HG02981 (cell line): ENCODE data around the gene GPER1.
"Not testable (repeated sequence)": the region's sequence is repeated elsewhere in the genome, so short reads cannot be mapped to it uniquely, and the experiment has no call there.

Source experiments
- ATAC-seq: cut with Tn5 transposase; IDR thresholded peaks from one replicate; pipeline ENCODE4 v1.9.1; 2021; ENCODE audit warnings: mild to moderate bottlenecking, moderate library complexity; ENCODE audit not compliant: unreplicated experiment

Gene GPER1

DNA sequence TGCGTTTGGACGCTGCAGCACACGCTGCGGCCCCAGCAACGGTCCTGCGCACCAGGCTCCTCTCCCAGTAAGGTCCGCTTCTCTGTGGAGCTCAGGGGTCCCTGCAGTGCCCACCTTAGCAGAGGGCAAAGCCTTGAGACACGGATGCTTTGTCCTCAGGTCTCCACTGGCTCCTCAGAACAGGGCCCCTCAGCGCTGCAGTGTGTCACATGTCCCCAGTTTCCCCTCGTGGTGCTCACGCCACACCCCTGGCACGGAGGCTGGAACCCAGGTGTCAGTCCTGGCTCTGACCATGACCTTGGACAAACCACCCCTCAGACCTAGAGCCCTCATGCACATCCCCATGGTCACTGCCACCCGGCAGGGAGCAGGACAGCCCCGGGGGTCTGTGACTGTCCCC, 19.9 kb upstream of the GPER1 start:
- no peak for ATAC-seq

DNA sequence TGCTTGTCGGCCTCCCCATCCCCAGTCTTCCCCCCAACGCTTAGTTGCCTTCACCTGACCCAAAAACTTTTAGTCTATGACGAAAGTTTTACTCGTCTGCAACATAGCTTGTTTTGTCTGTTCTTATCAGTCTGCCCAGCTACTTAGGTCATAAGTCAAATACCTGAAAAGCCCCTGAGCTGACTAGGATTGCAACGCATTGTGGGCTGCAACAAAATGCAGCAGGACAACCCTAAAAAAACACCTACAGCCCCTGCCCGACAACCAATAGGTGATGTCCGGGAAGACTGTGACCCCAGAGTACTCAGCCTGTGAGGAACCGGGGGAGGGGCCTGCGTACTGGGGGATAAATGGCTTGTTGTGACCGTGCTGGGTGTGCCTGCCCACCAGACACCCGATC, 19.3 kb upstream of the GPER1 start:
- no peak for ATAC-seq

- no peak for ATAC-seq
These were observed 17.3 kb upstream of the GPER1 start for GRCh38 chr7:1070544-1071011.

DNA sequence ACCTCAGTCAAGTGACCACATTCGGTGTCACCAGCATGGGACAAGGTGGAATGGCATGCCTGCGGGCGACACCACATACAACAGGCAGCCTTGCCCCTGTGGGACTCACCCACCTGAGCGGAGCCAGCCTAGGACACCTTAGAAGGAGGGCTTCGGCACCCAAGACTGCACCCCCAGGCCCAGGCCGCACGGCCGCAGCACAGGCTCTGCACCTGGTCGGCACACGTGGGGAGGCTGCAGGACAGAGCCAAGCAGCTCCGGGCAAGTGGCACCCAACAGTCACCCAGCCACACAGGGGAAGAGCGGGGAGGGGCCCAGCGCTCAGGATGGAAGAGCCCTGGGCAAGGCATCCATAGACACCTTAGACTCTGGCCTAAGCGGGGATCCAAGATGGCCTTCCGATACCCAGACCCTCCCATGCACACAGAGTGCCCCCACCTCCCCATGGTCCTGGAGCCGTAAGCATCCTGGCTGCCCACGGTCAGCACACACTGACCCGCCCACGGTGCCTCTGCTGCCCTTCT, 16.1 kb upstream of the GPER1 start:
- no peak for ATAC-seq

DNA sequence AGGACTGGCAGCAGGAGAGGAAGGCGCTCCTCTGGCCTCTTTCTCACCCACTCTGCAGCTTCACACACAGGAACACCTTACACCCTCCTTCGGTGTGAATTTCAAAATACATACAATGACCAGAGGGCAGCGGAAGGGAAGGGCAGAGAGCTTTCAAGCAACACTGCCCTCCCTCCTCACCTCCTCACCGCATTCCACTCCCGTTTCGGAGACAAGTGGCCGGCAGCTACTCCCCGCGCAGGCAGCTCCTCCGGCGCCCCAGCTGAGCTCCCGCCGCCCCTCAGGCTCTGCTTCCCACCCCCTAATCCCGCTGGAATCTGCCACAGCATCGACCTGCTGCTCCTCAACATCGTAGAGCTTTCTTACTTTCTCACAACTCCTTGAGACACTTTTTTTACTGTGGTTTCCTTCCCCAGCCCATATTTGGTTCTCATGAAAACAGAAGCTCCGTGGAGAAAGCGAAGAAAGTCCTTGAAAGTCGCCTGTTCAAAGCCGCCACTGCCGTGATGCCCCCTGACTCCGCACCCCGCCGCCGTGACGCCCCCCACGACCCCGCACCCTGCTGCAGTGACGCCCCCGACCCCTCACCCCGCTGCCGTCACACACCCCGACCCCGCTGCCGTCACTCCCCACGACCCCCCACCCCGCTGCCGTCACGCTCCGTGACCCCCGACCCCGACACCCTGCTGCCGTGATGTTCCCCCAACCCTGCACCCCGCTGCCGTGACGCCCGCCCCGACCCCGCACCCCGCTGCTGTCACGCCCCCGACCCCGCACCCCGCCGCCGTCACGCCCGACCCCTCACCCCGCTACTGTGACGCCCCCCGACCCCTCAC, 14.6 kb upstream of the GPER1 start:
- no peak for ATAC-seq

DNA sequence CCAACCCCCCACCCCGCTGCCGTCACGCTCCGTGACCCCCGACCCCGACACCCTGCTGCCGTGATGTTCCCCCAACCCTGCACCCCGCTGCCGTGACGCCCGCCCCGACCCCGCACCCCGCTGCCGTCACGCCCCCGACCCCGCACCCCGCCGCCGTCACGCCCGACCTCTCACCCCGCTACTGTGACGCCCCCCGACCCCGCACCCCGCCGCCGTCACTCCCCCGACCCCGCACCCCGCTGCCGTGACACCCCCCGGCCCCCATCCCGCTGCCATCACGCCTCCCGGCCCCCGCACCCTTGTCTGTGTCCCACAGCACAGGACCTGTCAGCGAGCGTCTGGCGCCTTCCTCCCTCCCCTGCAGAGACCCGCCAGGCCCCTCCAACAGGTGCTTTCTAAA, 13.9 kb upstream of the GPER1 start:
- ATAC-seq = not testable (repeated sequence)

DNA sequence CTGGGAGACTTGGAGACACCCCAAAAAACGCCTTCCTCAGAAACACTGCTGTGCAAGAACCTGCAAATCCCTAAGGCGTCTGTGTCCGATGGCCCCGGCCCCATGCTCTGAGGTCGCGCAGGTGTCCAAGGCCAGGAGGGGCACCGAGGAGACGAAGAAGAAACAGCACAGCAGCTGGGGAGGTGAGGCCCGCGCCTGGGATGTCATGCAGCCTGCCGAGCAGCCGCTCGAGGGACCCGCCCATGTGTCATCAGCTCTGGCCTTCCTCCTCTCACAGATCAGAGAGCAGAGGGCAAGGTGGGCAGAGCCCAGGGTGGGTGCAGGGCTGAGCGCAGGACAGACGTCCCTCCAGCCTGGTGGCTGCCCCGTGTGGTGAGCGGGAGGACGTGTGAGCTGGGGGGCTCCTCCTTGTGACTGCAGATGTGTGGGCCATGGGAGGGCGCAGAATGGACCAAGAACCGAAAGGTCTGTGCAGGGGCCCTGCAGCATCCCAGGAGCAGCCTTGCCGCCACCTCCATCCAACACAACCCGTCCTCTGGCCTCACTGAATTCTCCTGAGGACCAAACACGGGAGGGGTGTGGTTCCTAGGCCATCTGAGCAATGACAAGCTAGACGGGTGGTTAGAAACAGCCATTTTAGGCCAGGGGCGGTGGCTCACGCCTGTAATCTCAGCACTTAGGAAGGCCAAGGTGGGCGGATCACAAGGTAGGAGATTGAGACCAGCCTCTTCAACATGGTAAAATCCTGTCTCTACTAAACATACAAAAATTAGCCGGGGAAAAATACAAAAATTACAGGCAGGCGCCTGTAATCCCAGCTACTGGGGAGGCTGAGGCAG, 13.1 kb upstream of the GPER1 start:
- ATAC-seq = no peak

DNA sequence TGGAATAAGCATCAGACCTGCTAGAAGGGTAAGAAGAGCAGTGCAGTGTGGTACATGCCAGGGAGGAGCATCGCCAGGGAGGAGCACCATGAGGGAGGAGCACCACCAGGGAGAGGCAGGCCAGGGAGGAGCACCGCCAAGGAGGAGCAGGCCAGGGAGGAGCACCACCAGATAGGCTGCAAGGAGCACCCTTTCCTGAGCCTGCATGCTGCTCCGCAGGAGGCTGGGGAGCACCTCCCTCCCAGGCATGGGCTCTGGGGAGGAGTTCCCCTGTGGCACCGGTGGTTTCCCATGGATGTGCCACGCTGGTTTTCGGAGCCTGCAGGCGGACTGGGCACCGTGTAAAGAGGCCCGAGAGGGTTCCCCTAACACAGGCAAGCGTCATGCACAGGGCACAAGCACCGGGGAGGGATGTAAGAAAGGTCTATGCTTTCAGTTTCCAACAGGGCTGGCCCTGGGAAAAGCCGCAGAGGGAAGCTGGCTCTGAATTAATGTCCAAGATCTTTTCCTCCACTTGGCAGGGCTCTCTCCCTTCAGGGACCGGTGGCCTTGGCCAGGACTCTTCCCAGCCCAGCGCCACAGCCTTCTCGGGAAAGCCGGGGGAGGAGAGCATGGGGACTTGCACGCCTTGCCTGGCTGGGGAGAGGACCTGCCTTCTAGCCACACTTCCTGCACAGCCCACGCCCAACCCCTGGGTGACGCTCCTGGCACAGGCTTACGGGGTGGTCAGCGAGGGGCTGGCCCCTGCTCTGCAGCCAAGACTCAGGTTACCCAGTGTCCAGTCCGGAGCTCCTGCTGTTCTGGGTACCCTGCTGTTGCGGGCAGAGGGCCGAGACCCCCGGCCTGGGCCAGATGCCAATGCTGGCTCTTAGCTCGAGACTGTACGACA, 11.5 kb upstream of the GPER1 start:
- ATAC-seq = no peak

GRCh38 chr7:1078519-1078918, 9.4 kb upstream of the GPER1 start:
- ATAC-seq = no peak

DNA sequence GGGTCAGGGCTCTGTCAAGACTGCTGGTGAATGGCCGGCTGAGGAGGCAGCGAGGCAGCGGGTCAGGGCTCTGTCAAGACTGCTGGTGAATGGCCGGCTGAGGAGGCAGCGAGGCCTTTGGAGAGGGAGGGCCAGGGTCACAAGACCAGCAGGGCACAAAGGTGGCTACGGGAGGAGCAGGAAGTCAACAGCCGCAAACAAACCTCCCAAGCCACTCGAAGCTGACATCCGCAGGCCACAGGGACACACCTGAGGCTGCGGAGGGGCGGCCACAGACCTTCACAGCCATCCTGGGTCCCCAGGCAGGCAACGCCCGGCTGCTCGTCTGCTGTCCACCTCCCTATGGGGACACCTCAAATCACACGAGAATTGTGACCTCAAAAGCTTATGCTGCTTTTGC, 8.9 kb upstream of the GPER1 start:
- no peak for ATAC-seq

DNA sequence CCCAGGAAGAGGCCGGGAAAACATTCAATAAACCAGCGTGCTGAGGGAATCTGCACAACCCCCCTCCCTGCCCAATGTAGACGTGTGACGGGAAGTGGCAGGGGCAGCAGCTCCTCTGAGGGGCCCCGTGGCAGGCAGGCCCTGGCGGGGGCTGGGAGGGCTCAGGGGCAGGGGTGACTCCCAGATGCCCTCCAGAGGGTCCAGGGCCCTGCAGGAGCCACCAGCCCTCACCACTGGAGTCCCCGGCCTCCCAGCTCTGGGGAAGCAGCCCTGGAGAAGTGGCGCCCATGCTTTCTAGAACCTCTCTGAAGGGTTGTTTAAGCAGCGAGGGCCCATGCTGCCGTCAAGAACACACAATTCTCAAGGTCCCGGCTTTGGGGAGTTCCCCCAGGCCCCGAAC, 8.4 kb upstream of the GPER1 start:
- no peak for ATAC-seq

DNA sequence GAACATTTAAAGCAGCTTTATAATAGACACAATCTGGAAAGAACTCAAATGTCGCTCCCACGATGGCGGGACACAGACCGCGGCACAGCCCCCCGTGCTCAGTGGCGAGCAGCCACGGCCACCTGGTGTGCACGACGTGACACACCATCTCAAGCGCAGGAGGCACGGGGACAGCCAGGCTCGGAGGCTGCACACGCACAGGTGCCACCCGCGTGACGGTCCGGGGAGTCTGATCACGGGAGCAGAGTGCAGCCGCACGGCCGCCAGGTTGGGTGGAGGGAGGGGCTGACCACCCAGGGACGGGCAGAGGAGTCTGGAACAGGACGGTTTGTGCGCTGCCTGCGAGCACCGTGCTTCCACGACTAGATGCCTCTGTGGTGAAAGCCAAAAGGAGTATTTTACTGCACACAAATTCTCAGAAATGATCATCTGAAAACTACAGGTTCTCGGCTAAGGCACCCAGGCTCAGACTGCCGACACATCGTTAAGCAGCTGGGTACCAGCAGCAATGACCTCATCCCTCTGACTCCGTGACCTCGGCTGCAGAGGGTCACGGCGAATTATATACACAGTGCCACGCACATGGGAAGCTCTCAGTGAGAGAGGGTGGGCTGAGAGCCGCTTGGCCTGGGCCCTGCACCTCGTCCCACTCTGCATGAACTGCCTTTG, 7.5 kb upstream of the GPER1 start:
- no peak for ATAC-seq

- ATAC-seq = no peak
These were observed 7.0 kb upstream of the GPER1 start for GRCh38 chr7:1080921-1081255.

- no peak for ATAC-seq
These were observed 6.6 kb upstream of the GPER1 start for GRCh38 chr7:1081336-1081735.

GRCh38 chr7:1081931-1082401, 5.9 kb upstream of the GPER1 start:
- no peak for ATAC-seq

DNA sequence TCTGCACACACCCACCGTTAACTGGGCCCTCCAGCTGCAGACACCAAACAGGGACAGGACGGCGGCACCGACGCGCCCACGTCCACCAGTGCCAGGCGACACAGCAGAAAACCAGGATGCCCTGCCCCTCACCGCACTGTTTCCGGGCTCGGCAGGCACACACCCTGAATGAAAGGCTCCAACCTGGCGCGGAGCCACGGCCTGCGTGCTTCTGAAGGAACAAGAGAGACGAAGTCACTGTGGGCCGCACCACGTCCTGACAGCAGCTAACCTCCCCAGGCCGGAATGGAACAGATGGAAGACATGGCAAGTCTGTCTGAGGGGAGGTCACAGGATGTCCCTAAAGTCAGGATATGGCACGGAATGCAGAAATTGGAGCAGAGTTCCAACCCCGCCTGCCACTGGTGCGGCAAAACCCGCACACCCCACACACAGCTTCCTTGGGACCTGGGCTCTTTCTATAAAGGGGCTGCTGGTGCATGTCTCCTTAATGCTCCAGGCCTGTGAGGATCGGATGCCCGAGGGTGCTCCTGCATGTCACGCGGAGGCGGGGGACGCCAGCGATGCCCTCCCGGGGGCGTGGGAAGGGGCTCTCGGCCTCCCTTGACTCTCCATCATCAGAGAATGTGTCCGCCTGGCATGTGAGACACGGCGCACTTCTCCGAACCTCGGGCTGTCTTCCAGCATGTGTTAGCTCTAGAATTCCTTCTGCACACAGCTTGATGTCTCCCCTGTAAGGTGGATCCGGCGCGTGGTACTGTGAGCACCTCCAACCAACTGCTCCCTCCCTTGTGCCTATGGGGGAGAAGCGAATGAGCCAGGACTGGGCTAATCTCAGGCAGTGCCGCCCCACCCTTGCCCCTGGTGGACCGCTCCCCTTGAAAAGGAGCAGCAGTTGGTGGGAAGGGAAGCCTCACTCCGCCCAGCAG, 3.9 kb upstream of the GPER1 start:
- ATAC-seq = no peak

DNA sequence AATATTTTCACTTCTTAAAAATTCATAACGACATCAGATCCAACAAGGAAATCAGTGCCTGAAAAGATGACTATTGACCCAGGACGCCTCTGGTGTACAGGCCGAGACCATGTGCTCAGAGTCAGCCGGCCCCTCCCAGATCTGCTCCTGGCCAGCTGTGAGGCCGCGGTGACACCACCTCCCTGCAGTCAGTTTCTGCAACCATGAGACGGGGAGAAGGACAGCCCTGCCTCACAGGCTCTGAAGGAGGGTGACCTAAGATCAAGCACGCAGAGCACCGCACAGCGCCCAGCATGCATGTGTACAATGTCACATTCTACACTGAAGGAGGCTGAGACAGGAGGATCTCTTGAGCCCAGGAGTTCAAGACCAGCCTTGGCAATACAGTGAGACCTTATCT, 2.6 kb upstream of the GPER1 start:
- no peak for ATAC-seq

DNA sequence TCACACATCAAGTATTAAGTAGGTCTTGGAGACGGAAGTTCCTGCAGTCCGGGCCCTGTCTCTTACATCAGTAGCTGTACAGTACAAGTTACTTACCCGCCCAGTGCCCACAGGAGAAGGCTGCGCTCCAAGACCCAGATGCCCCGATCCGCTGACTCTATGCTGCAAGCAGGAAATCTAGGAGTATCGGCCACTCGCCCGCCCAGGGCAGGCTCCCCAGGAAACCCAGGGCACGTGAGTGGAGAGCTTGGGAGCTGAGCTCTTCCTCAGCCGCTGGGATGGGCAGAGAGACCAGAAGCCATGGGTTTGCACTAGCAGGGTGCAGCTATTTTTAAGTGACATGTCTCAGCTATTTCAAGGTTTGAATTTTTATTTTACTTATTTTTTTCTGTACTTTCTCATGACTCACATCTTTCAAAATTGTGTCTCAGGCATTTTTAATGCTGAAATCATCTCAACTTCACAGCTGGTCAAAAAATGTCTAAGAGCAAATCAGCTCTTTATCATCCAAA, 1.9 kb upstream of the GPER1 start:
- ATAC-seq = no peak
